IgD-negative memory B cell (primary cell): ENCODE data around the gene HBE1. TPM values are rescaled to one million over a fixed set of nuclear protein-coding genes. Genes with fewer than 3 reads are reported as not detected.
"Not testable (repeated sequence)": the region's sequence is repeated elsewhere in the genome, so short reads cannot be mapped to it uniquely, and the experiment has no call there.

Experiments
- H3K27ac Mint-ChIP-seq, 3 donors: one replicate each; pipeline ENCODE4 v1.8.0; 2020 to 2022; ENCODE audit warnings: mild to moderate bottlenecking in 3 of 3, mixed read lengths in 3 of 3, moderate library complexity in 1 of 3
- H3K27me3 Mint-ChIP-seq: one replicate; pipeline ENCODE4 v1.8.0; 2021; ENCODE audit warnings: mixed read lengths
- H3K36me3 Mint-ChIP-seq: one replicate; pipeline ENCODE4 v1.8.0; 2020; ENCODE audit warnings: mild to moderate bottlenecking, mixed read lengths
- H3K4me1 Mint-ChIP-seq, 3 donors: one replicate each; pipeline ENCODE4 v1.8.0; 2020 to 2022; ENCODE audit warnings: mixed read lengths in 3 of 3, mild to moderate bottlenecking in 1 of 3
- H3K4me3 Mint-ChIP-seq, 4 donors: one replicate each; pipeline ENCODE4 v1.8.0; 2020 to 2022; ENCODE audit warnings: mild to moderate bottlenecking in 4 of 4, mixed read lengths in 4 of 4, moderate library complexity in 3 of 4
- H3K9me3 Mint-ChIP-seq, 3 donors: one replicate each; pipeline ENCODE4 v1.8.0; 2020 to 2021; ENCODE audit warnings: mixed read lengths in 3 of 3, mild to moderate bottlenecking in 1 of 3
- polyA plus RNA-seq: library from polyadenylated mRNA; unstranded; fragments of 300-500 nt; fragmentation: Illumina TruSeq; gene quantifications from one replicate; pipeline ENCODE4 v1.2.3, GENCODE V29; 2021

Gene HBE1
- polyA plus RNA-seq, 1 donor from 2014 or later = not detected

GRCh38 chr11:5275369-5276110 is 5.8 kb upstream of the HBE1 start:
- H3K27ac Mint-ChIP-seq = no peak overlapping the region
- no peaks in the 10 kb centered on the region for H3K4me1 Mint-ChIP-seq
- H3K27me3 Mint-ChIP-seq = no peaks in the 10 kb centered on the region
- no peak overlapping the region for H3K4me3 Mint-ChIP-seq
- H3K9me3 Mint-ChIP-seq = peaks cover 0 to 1% (median 0%) of the 10 kb centered on the region in 3 donors
- H3K36me3 Mint-ChIP-seq = no peaks in the 10 kb centered on the region

- Mint-ChIP-seq H3K9me3 (peaks cover 0 to 1% (median 0%) of the 10 kb centered on the region in 3 donors), H3K4me3 (no peak overlapping the region), H3K27ac (no peak overlapping the region), H3K27me3 (no peaks in the 10 kb centered on the region), H3K36me3 (no peaks in the 10 kb centered on the region), H3K4me1 (no peaks in the 10 kb centered on the region)
Observed at GRCh38 chr11:5274395-5274794, 4.7 kb upstream of the HBE1 start.

DNA sequence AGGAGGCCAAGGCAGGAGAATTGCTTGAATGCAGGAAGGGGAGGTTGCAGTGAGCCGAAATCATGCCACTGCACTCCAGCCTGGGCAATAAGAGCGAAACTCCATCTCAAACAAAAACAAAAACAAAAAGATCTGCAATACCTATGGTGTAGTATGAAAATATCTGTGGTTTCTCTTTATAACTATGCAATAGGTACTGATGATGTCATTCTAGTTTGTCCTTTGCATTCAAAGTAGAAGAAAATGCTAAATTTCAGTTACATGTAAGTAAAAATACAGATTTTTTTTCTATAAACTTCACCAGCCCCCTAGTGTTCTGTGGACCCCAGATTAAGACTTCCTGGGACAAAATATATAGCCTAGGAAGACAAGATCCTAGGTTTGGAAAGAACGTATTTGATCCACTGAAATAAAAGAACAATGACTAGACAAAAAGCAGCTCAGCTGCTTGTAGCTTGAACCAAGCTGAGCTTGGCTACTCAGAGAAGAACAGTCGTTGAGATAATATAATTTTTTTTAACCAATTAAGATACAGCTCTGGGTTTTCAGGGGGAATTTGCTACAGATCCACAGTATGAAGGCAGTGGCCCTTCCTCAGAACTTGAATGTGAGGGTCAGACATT is 2.8 kb upstream of the HBE1 start:
- Mint-ChIP-seq H3K4me3 (no peak overlapping the region), H3K27me3 (no peaks in the 10 kb centered on the region), H3K27ac (no peak overlapping the region)

DNA sequence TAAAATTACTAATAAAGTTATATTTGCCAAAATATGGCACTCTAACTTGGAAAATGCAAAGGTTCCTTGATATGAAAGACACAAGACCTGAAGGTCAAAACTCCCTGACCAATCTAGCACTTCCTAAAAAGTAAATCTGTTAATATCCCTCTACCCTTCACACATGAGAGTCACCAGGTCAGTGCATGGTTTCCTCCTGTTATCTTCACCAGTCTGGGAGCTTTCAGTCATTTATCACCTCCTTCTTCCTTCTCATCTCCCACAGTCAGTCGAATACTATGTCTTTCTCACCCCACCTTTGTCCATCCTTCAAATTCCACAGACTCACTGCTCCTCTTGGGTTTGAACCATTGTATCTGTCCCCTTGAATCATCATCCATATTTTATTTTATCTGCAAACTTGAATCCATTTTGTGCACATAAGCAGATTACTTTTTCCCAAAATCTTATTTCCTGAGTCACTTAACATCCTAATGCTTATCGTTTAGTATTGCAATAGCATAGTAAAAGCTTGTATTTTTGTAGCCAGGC is 2.6 kb downstream of the HBE1 start:
- no peaks in the 10 kb centered on the region for H3K27me3 Mint-ChIP-seq
- no peaks in the 10 kb centered on the region for H3K9me3 Mint-ChIP-seq
- H3K4me1 Mint-ChIP-seq = no peaks in the 10 kb centered on the region
- H3K36me3 Mint-ChIP-seq = no peaks in the 10 kb centered on the region
- H3K27ac Mint-ChIP-seq = peak overlapping the region in 1 of 3 donors; percentile 39
- H3K4me3 Mint-ChIP-seq = no peak overlapping the region

More for the DNA sequence above, 2.8 kb upstream of the HBE1 start:
- H3K4me1 Mint-ChIP-seq = no peaks in the 10 kb centered on the region
- peaks cover 0 to 1% (median 0%) of the 10 kb centered on the region in 3 donors for H3K9me3 Mint-ChIP-seq
- no peaks in the 10 kb centered on the region for H3K36me3 Mint-ChIP-seq

DNA sequence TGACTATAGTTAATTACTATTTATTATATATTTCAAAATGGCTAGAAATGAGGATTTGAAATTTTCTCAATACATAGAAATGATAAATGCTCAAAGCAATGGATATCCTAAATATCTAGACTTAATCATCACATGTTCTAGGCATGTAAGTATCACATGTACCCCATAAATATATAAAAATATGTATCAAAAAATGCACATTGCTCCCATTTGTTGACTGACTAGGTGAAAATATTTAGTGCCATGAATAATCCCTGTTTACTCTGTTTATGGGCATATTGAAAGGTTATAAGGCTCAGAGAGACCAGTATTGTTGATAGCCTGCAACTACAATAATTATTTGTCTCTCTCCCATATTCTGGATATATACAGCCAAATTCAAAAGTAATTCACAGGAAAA is 3.1 kb downstream of the HBE1 start:
- Mint-ChIP-seq H3K27ac (no peak overlapping the region), H3K36me3 (no peaks in the 10 kb centered on the region), H3K27me3 (no peaks in the 10 kb centered on the region), H3K9me3 (no peaks in the 10 kb centered on the region), H3K4me3 (no peak overlapping the region), H3K4me1 (no peaks in the 10 kb centered on the region)

DNA sequence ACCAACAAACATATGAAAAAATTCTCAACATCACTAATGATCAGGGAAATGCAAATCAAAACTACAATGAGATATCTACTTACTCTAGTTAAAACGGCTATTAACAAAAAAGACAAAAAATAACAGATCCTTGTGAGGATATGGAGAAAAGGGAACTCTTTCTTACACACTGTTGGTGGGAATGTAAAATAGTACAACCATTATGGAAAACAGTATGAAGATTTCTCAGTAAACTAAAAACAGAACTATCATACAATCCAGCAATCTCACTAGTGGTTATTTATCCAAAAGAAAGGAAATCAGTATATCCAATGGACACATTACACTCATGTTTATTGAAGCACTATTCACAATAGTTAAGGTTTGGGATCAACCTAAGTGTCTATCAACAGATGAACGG is 3.9 kb downstream of the HBE1 start:
- Mint-ChIP-seq H3K27ac (no peak overlapping the region), H3K4me1 (no peaks in the 10 kb centered on the region), H3K4me3 (no peak overlapping the region), H3K27me3 (no peaks in the 10 kb centered on the region), H3K36me3 (no peaks in the 10 kb centered on the region), H3K9me3 (peaks cover 0 to 5% (median 3%) of the 10 kb centered on the region in 3 donors)

DNA sequence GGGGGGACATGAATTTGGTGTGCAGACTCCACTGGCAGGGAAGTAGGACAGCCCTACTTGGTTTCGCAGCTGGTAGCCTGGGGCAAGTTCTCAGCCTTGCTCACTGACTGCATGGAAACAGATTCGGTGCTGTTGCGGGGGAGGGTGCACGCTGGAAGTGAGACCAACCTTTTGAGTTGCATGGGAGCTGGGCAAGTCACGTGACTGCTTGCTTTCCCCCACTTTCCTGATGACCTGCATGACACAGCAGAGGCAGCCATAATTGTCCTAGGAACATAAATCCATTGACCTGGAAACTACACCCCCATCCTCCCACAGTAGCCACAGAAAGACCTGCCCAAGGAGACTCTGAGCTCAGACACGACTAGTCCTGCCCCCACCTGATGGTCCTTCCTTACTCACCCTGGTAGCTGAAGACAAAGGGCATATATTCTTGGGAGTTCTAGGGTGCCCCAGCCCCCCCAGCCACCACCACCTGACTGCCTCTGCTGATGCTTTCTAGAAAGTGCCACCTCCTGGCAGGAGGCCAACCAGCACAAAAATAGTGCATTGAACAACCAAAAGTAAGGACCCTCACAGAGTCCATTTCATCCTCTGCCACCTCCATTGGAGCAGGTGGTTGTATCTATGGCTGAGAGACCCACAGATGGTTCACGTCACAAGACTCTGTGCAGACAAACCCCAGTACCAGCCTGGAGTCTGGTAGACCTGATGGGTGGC is 11.0 kb downstream of the HBE1 start:
- Mint-ChIP-seq H3K4me3 (no peak overlapping the region), H3K36me3 (no peaks in the 10 kb centered on the region), H3K27me3 (peaks cover 1% of the 10 kb centered on the region), H3K4me1 (no peaks in the 10 kb centered on the region), H3K9me3 (peaks cover 2 to 7% (median 3%) of the 10 kb centered on the region in 3 donors), H3K27ac (no peak overlapping the region)

- no peak overlapping the region for H3K4me3 Mint-ChIP-seq
- no peaks in the 10 kb centered on the region for H3K4me1 Mint-ChIP-seq
- H3K9me3 Mint-ChIP-seq = peaks cover 2 to 7% (median 3%) of the 10 kb centered on the region in 3 donors
- no peak overlapping the region for H3K27ac Mint-ChIP-seq
- no peaks in the 10 kb centered on the region for H3K36me3 Mint-ChIP-seq
- H3K27me3 Mint-ChIP-seq = peaks cover 1% of the 10 kb centered on the region
Observed at GRCh38 chr11:5257296-5257695, 12.4 kb downstream of the HBE1 start.

- H3K27me3 Mint-ChIP-seq, H3K27ac Mint-ChIP-seq, H3K4me1 Mint-ChIP-seq, H3K9me3 Mint-ChIP-seq, H3K36me3 Mint-ChIP-seq: not testable (repeated sequence)
- peak within 1 kb of the TSS in 1 of 4 donors; percentile 26 for H3K4me3 Mint-ChIP-seq
Observed at GRCh38 chr11:5254646-5255413, 14.9 kb downstream of the HBE1 start, which contains the start of gene HBG2. HBG2 (minus strand) TSS chr11:5254781; CDS start chr11:5254728, 53 bp downstream.

DNA sequence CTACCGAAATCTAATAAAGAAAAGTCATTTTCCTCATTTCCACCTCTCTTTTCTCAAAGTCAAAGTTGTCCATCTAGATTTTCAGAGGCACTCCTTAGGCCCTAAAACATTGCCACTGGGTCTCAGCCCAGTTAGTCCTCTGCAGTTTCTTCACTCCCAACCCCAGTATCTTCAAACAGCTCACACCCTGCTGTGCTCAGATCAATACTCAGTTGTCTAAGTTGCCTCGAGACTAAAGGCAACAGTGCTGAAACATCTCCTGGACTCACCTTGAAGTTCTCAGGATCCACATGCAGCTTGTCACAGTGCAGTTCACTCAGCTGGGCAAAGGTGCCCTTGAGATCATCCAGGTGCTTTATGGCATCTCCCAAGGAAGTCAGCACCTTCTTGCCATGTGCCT is 15.7 kb downstream of the HBE1 start:
- not testable (repeated sequence) for H3K9me3 Mint-ChIP-seq, H3K4me1 Mint-ChIP-seq, H3K4me3 Mint-ChIP-seq, H3K36me3 Mint-ChIP-seq, H3K27ac Mint-ChIP-seq, H3K27me3 Mint-ChIP-seq

GRCh38 chr11:5253440-5253839 is 16.3 kb downstream of the HBE1 start:
- H3K4me1 Mint-ChIP-seq, H3K36me3 Mint-ChIP-seq, H3K4me3 Mint-ChIP-seq, H3K9me3 Mint-ChIP-seq, H3K27me3 Mint-ChIP-seq, H3K27ac Mint-ChIP-seq: not testable (repeated sequence)

- H3K36me3 Mint-ChIP-seq = no peaks in the 10 kb centered on the region
- no peaks in the 10 kb centered on the region for H3K4me1 Mint-ChIP-seq
- H3K4me3 Mint-ChIP-seq = no peak overlapping the region
- no peak overlapping the region for H3K27ac Mint-ChIP-seq
- peaks cover 2% of the 10 kb centered on the region for H3K27me3 Mint-ChIP-seq
- no peaks in the 10 kb centered on the region for H3K9me3 Mint-ChIP-seq
Observed at GRCh38 chr11:5252919-5253265, 16.9 kb downstream of the HBE1 start.

GRCh38 chr11:5252192-5252918 is 17.4 kb downstream of the HBE1 start:
- Mint-ChIP-seq H3K27ac (no peak overlapping the region), H3K4me1 (no peaks in the 10 kb centered on the region), H3K4me3 (no peak overlapping the region), H3K36me3 (no peaks in the 10 kb centered on the region), H3K9me3 (no peaks in the 10 kb centered on the region), H3K27me3 (peaks cover 1% of the 10 kb centered on the region)

GRCh38 chr11:5251746-5252145 is 18.0 kb downstream of the HBE1 start:
- Mint-ChIP-seq H3K4me3 (no peak overlapping the region), H3K36me3 (no peaks in the 10 kb centered on the region), H3K27ac (no peak overlapping the region), H3K9me3 (no peaks in the 10 kb centered on the region), H3K4me1 (no peaks in the 10 kb centered on the region), H3K27me3 (peaks cover 1% of the 10 kb centered on the region)
